GM18526 (cell line): ENCODE measurements around the gene IGFBP4.

ENCODE experiments used
- POLR2A ChIP-seq: IDR thresholded peaks from 3 replicates; pipeline ENCODE4 v1.6.1; 2011; ENCODE audit not compliant: insufficient read length; ENCODE audit errors: extremely low read depth

IGFBP4 gene

GRCh38 chr17:40472733-40473452 is 29.6 kb downstream of the IGFBP4 start:
- TF ChIP-seq POLR2A: no peak

GRCh38 chr17:40473573-40474365 is 30.5 kb downstream of the IGFBP4 start:
- no peak for TF ChIP-seq POLR2A

GRCh38 chr17:40474419-40475002 is 31.3 kb downstream of the IGFBP4 start:
- TF ChIP-seq POLR2A: no peak

- no peak for TF ChIP-seq POLR2A
Observed at GRCh38 chr17:40475234-40475908, 32.1 kb downstream of the IGFBP4 start.

- TF ChIP-seq POLR2A: no peak
Observed at GRCh38 chr17:40477796-40478195, 34.5 kb downstream of the IGFBP4 start.

- no peak for TF ChIP-seq POLR2A
Observed at GRCh38 chr17:40478486-40478885, 35.2 kb downstream of the IGFBP4 start.

GRCh38 chr17:40479754-40480480 is 36.7 kb downstream of the IGFBP4 start:
- no peak for TF ChIP-seq POLR2A

GRCh38 chr17:40480501-40481003 is 37.3 kb downstream of the IGFBP4 start:
- no peak for TF ChIP-seq POLR2A

GRCh38 chr17:40481106-40481505 is 37.9 kb downstream of the IGFBP4 start:
- TF ChIP-seq POLR2A: no peak

- TF ChIP-seq POLR2A: no peak
Observed at GRCh38 chr17:40482722-40483121, 39.5 kb downstream of the IGFBP4 start.

- no peak for TF ChIP-seq POLR2A
Observed at GRCh38 chr17:40483679-40484078, 40.4 kb downstream of the IGFBP4 start.

- TF ChIP-seq POLR2A: no peak
Observed at GRCh38 chr17:40484285-40484972, 41.2 kb downstream of the IGFBP4 start.

- no peak for TF ChIP-seq POLR2A
Observed at GRCh38 chr17:40484973-40485530, 41.8 kb downstream of the IGFBP4 start.
